ENCODE data around the gene NRP2.
A peak's percentile ranks its signal among the peaks of the same experiment; 100 is the strongest.

Gene NRP2

GRCh38 chr2:205679410-205680009 lies 2.8 kb upstream of the NRP2 start:
- DNase-seq (ENCODE audit: extremely low read depth, low read depth), result no peak
- TF ChIP-seq CTCF (IDR thresholded peaks at IDR 0.05; ENCODE audit: low read depth, low read length, missing control alignments), result no peak
- H3K4me3 ChIP-seq (replicated peaks; ENCODE audit: low read depth, low read length), result no peak overlapping the region

- peak; percentile 84 for TF ChIP-seq CTCF (IDR thresholded peaks at IDR 0.05; ENCODE audit: low read depth, low read length, missing control alignments)
- H3K4me3 ChIP-seq (replicated peaks; ENCODE audit: low read depth, low read length), result no peak overlapping the region
- peak; percentile 94 for DNase-seq (ENCODE audit: extremely low read depth, low read depth)
These were observed 2.2 kb upstream of the NRP2 start for GRCh38 chr2:205680067-205680466.

GRCh38 chr2:205680903-205681302 lies 1.4 kb upstream of the NRP2 start:
- no peak overlapping the region for H3K4me3 ChIP-seq (replicated peaks; ENCODE audit: low read depth, low read length)
- no peak for TF ChIP-seq CTCF (IDR thresholded peaks at IDR 0.05; ENCODE audit: low read depth, low read length, missing control alignments)
- no peak for DNase-seq (ENCODE audit: extremely low read depth, low read depth)

- TF ChIP-seq CTCF (IDR thresholded peaks at IDR 0.05; ENCODE audit: low read depth, low read length, missing control alignments), result no peak
- DNase-seq (ENCODE audit: extremely low read depth, low read depth), result no peak
- H3K4me3 ChIP-seq (replicated peaks; ENCODE audit: low read depth, low read length), result peak overlapping the region; percentile 74
These were observed 681 bp upstream of the NRP2 start for GRCh38 chr2:205681401-205682238.

GRCh38 chr2:205682971-205683501 lies 735 bp downstream of the NRP2 start:
- H3K4me3 ChIP-seq (replicated peaks; ENCODE audit: low read depth, low read length), result peak overlapping the region; percentile 74
- TF ChIP-seq CTCF (IDR thresholded peaks at IDR 0.05; ENCODE audit: low read depth, low read length, missing control alignments), result no peak
- DNase-seq (ENCODE audit: extremely low read depth, low read depth), result no peak

GRCh38 chr2:205683502-205684367 lies 1.4 kb downstream of the NRP2 start:
- no peak for TF ChIP-seq CTCF (IDR thresholded peaks at IDR 0.05; ENCODE audit: low read depth, low read length, missing control alignments)
- peak overlapping the region; percentile 74 for H3K4me3 ChIP-seq (replicated peaks; ENCODE audit: low read depth, low read length)
- DNase-seq (ENCODE audit: extremely low read depth, low read depth), result no peak
